OCI-LY3 (cell line): ENCODE measurements around the gene NRG3.

Experiments used
- H2AFZ ChIP-seq: fragments of 200-600, 300-600 bp; shearing (Covaris generic); 2 replicates; pipeline ENCODE4 v1.6.0; 2014; ENCODE audit warnings: antibody characterized with exemption, low read depth, low read length
- H3K27ac ChIP-seq: fragments of 200-600, 300-600 bp; sonication (generic); 2 replicates; pipeline ENCODE4 v1.5.1; 2014; ENCODE audit warnings: mild to moderate bottlenecking, low read length, moderate library complexity, mixed read lengths
- H3K27me3 ChIP-seq: fragments of 200-600, 300-600 bp; sonication (generic); 2 replicates; pipeline ENCODE4 v1.6.1; 2014; ENCODE audit warnings: low read depth, low read length, mixed read lengths
- H3K36me3 ChIP-seq: fragments of 200-600, 300-600 bp; sonication (generic); replicated peaks from 2 replicates; pipeline ENCODE3; 2014; ENCODE audit warnings: low read depth, low read length, mixed read lengths
- H3K4me1 ChIP-seq: fragments of 300-600, 200-600 bp; sonication (generic); 2 replicates; pipeline ENCODE4 v1.6.1; 2014; ENCODE audit warnings: low read length, mixed read lengths
- H3K4me2 ChIP-seq: fragments of 200-600, 300-600 bp; sonication (generic); 2 replicates; pipeline ENCODE4 v1.6.1; 2014; ENCODE audit warnings: low read length, mixed read lengths
- H3K4me3 ChIP-seq: fragments of 300-600, 200-600 bp; sonication (generic); 2 replicates; pipeline ENCODE4 v1.5.1; 2014; ENCODE audit warnings: antibody characterized with exemption, mild to moderate bottlenecking, low read length, moderate library complexity
- H3K79me2 ChIP-seq: fragments of 300-600, 200-600 bp; shearing (Covaris generic); 2 replicates; pipeline ENCODE4 v1.6.1; 2014; ENCODE audit warnings: mild to moderate bottlenecking, low read length, mixed read lengths
- H3K9ac ChIP-seq: fragments of 300-600, 200-600 bp; shearing (Covaris generic); 2 replicates; pipeline ENCODE4 v1.6.0; 2014; ENCODE audit warnings: mild to moderate bottlenecking, low read length, moderate library complexity
- H3K9me3 ChIP-seq: fragments of 200-600, 300-600 bp; shearing (Covaris generic); 2 replicates; pipeline ENCODE4 v1.6.1; 2014; ENCODE audit warnings: low read length, mixed read lengths; ENCODE audit not compliant: insufficient read depth
- H4K20me1 ChIP-seq: fragments of 200-600, 300-600 bp; sonication (generic); 2 replicates; pipeline ENCODE4 v1.6.1; 2016; ENCODE audit warnings: low read length, mixed read lengths; ENCODE audit not compliant: insufficient read depth
- CTCF ChIP-seq: fragments of 200-600, 300-600 bp; sonication (generic); IDR thresholded peaks from 2 replicates; pipeline ENCODE4 v1.5.1; 2014; ENCODE audit warnings: antibody characterized with exemption, low read length, low read depth
- EZH2phosphoT487 ChIP-seq: fragments of 200-600 bp; shearing (Covaris generic); IDR thresholded peaks from 2 replicates; pipeline ENCODE4 v1.6.1; 2018; ENCODE audit warnings: antibody characterized with exemption, mixed run types, low read depth

NRG3 gene

GRCh38 chr10:82750538-82750937, 875.5 kb downstream of the NRG3 start:
- TF ChIP-seq EZH2phosphoT487, result no peak
- TF ChIP-seq CTCF, result no peak

GRCh38 chr10:82757397-82757796, 882.4 kb downstream of the NRG3 start:
- TF ChIP-seq EZH2phosphoT487 (no peak), CTCF (no peak)
- no peaks in the 10 kb centered on the region for H3K27me3 ChIP-seq

More at GRCh38 chr10:82750538-82750937, 875.5 kb downstream of the NRG3 start:
- no peaks in the 10 kb centered on the region for H3K27me3 ChIP-seq
- H3K4me3 ChIP-seq, result no peak overlapping the region
- H2AFZ ChIP-seq, result no peak overlapping the region
- H3K36me3 ChIP-seq, result no peaks in the 10 kb centered on the region
- H3K4me1 ChIP-seq, result no peaks in the 10 kb centered on the region
- no peaks in the 10 kb centered on the region for H3K79me2 ChIP-seq
- no peaks in the 10 kb centered on the region for H4K20me1 ChIP-seq
- H3K27ac ChIP-seq, result no peak overlapping the region
- H3K9me3 ChIP-seq, result no peaks in the 10 kb centered on the region
- H3K9ac ChIP-seq, result no peak overlapping the region
- H3K4me2 ChIP-seq, result no peak overlapping the region

GRCh38 chr10:82757901-82758300, 882.9 kb downstream of the NRG3 start:
- no peak overlapping the region for H3K4me2 ChIP-seq

More at GRCh38 chr10:82757397-82757796, 882.4 kb downstream of the NRG3 start:
- Histone ChIP-seq H3K9me3 (no peaks in the 10 kb centered on the region), H3K4me2 (no peak overlapping the region), H2AFZ (no peak overlapping the region), H3K36me3 (no peaks in the 10 kb centered on the region), H4K20me1 (no peaks in the 10 kb centered on the region), H3K4me1 (no peaks in the 10 kb centered on the region), H3K9ac (no peak overlapping the region), H3K27ac (no peak overlapping the region), H3K79me2 (no peaks in the 10 kb centered on the region), H3K4me3 (no peak overlapping the region)

GRCh38 chr10:82759050-82759449, 884.1 kb downstream of the NRG3 start:
- Histone ChIP-seq H3K9me3 (no peaks in the 10 kb centered on the region), H3K4me1 (no peaks in the 10 kb centered on the region), H3K4me2 (no peak overlapping the region), H3K79me2 (no peaks in the 10 kb centered on the region), H3K27me3 (no peaks in the 10 kb centered on the region), H2AFZ (no peak overlapping the region), H3K27ac (no peak overlapping the region), H3K9ac (no peak overlapping the region), H3K36me3 (no peaks in the 10 kb centered on the region), H4K20me1 (no peaks in the 10 kb centered on the region), H3K4me3 (no peak overlapping the region)
- TF ChIP-seq CTCF (no peak), EZH2phosphoT487 (no peak)

More at GRCh38 chr10:82757901-82758300, 882.9 kb downstream of the NRG3 start:
- Histone ChIP-seq H3K27me3 (no peaks in the 10 kb centered on the region), H3K9me3 (no peaks in the 10 kb centered on the region), H2AFZ (no peak overlapping the region), H3K4me3 (no peak overlapping the region), H3K9ac (no peak overlapping the region), H4K20me1 (no peaks in the 10 kb centered on the region), H3K4me1 (no peaks in the 10 kb centered on the region), H3K27ac (no peak overlapping the region), H3K36me3 (no peaks in the 10 kb centered on the region), H3K79me2 (no peaks in the 10 kb centered on the region)
- TF ChIP-seq CTCF (no peak), EZH2phosphoT487 (no peak)
